ENCODE results near the gene PROSER3.
"Not testable (repeated sequence)": the region's sequence is repeated elsewhere in the genome, so short reads cannot be mapped to it uniquely, and the experiment has no call there.

The PROSER3 gene

GRCh38 chr19:35795564-35795963, 37.6 kb downstream of the PROSER3 start:
- DNase-seq, result not testable (repeated sequence)

- no peak for DNase-seq
Observed at GRCh38 chr19:35796645-35797542, 38.9 kb downstream of the PROSER3 start.

GRCh38 chr19:35797663-35798062, 39.7 kb downstream of the PROSER3 start:
- DNase-seq, result no peak

- no peak for DNase-seq
Observed at GRCh38 chr19:35801828-35802227, 43.9 kb downstream of the PROSER3 start.

GRCh38 chr19:35805526-35806102, 47.6 kb downstream of the PROSER3 start:
- no peak for DNase-seq

DNA sequence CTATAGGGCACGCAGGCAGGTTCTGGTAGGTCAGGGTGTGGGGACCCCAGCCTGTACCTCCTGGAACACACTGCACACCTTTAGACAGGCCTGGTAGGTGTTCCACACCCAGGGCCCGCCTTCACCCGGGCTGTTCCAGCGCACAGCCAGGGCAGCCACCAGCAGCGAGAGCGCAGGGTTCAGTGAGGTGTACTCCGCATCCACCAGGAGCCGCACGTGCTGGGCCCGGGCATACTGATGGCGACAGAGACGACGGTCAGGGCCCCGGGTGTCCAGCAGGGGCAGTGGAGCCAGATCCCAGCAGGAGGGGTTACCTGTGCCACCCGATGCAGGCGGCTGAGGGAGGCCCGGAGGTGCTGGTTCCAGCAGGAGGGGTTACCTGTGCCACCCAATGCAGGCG, 48.6 kb downstream of the PROSER3 start:
- DNase-seq, result no peak

- no peak for DNase-seq
Observed at GRCh38 chr19:35807633-35808032, 49.7 kb downstream of the PROSER3 start.

DNA sequence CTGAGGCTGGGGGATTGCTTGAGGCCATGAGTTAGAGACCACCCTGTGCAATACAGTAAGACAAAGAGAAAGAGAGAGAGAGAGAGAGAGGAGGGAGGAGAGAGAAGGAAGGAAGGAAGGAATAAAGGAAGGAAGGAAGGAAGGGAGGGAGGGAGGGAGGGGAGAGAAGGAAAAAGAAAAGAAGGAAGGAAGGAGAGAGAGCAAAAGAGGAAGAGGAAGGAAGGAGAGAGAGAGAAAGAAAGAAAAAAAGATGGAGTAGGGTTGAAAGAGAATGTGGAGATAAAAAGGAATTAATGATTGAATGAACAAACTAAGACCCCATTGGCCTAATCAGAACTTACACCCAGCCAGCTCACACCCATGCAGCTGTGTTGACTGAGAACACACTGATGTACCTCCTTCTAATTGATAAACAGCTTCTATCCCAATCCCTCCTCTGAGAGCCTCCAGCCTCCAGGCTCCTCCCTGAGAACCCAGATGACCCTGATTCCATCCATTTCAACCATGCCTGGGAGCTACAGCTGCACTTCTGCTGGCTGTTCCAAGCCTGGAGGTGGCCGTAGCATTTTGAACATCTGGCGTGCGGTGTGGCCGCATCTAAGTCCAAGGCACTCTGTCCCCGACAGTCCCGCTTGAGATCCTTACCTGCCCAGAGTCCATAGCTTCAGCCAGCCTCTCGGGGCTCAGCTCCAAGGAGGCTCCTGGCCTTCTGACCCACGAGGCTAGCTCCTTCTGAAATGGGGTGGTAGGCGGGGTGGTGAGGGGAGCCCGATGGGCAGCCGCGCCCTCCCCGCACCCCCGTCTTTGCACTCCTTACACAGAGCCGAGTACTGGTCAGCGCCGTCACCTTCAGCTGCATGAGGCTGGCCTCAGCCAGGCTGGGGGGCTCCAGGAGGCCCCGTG, 53.6 kb downstream of the PROSER3 start:
- DNase-seq, result no peak

- DNase-seq, result no peak
Observed at GRCh38 chr19:35812220-35813042, 54.5 kb downstream of the PROSER3 start, which contains the start of gene PRODH2. Gene PRODH2 (minus strand): TSS chr19:35812845. CDS start chr19:35812805, 40 bp downstream.

GRCh38 chr19:35813043-35813890, 55.3 kb downstream of the PROSER3 start:
- no peak for DNase-seq

GRCh38 chr19:35816262-35816661, 58.3 kb downstream of the PROSER3 start:
- no peak for DNase-seq

DNA sequence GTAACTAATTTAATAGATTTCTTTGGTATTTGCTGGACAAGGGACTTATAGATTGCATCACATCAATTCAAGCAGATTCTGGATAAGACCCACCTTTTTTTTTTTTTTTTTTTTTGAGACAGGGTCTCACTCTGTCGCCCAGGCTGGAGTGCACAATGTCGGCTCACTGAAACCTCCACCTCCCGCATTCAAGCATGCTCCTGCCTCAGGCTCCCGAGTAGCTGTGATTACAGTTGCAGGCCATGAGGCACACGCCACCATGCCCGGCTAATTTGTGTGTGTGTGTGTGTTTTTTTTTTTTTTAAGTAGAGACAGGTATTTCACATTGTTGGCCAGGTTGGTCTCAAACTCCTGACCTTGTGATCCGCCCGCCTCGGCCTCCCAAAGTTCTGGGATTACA, 58.9 kb downstream of the PROSER3 start:
- DNase-seq, result no peak

GRCh38 chr19:35818445-35818844, 60.5 kb downstream of the PROSER3 start:
- no peak for DNase-seq

Data from SW 1271 (cell line).